ENCODE results near the gene RTN4RL1.

Gene RTN4RL1, protein sequence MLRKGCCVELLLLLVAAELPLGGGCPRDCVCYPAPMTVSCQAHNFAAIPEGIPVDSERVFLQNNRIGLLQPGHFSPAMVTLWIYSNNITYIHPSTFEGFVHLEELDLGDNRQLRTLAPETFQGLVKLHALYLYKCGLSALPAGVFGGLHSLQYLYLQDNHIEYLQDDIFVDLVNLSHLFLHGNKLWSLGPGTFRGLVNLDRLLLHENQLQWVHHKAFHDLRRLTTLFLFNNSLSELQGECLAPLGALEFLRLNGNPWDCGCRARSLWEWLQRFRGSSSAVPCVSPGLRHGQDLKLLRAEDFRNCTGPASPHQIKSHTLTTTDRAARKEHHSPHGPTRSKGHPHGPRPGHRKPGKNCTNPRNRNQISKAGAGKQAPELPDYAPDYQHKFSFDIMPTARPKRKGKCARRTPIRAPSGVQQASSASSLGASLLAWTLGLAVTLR

DNA sequence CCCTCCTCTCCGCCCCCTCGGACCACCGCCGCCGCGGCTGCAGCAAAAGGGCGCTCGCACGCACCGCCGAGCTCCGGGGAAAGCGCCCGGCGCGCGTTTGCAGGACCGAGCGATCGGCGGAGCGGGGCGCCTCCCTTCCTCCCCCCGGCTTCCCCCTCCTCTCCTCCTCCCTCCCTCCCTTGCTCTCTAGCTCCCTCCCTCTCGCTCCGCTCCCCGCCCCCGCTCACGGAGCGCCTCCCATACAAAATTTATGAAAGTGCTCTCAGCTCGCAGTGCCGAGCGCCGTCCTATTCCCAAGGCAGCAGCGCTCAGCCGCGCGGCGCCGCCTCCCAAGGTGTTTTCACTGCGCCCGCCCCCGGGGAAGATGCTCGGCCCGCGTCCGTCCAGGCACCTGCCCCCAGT is at the start of gene RTN4RL1:
Gene RTN4RL1, minus strand, starts transcription at position 115 of the 402 bp plus-strand sequence. CDS start 469 bp downstream, outside the sequence.
- H3K4me3 ChIP-seq (ENCODE audit: low read depth, low read length), result peak within 1 kb of the TSS; percentile 43
- TF ChIP-seq, protein P1, sequence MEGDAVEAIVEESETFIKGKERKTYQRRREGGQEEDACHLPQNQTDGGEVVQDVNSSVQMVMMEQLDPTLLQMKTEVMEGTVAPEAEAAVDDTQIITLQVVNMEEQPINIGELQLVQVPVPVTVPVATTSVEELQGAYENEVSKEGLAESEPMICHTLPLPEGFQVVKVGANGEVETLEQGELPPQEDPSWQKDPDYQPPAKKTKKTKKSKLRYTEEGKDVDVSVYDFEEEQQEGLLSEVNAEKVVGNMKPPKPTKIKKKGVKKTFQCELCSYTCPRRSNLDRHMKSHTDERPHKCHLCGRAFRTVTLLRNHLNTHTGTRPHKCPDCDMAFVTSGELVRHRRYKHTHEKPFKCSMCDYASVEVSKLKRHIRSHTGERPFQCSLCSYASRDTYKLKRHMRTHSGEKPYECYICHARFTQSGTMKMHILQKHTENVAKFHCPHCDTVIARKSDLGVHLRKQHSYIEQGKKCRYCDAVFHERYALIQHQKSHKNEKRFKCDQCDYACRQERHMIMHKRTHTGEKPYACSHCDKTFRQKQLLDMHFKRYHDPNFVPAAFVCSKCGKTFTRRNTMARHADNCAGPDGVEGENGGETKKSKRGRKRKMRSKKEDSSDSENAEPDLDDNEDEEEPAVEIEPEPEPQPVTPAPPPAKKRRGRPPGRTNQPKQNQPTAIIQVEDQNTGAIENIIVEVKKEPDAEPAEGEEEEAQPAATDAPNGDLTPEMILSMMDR (IDR thresholded peaks at IDR 0.05; ENCODE audit: borderline replicate concordance, insufficient read depth, low read depth, low read length), result no peak

DNA sequence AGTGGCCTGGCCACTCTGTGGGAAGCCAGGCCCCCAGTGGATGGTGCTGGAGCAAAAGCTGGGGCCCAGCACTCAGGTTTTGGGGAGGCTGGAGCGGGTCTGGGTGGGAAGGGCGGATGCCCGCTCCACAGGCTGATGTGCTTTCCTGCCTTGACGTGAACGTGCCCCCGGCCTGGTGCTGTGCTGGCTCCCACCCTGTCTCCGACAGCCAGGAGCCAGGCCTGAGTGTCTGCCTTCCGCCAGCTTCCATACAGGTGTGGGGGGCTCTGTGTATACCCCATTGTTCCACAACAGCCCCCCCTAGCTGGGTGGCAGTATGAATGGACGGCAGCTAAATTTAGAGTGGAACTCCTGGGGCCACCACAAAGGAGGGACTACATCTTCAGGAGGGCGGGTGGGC is 49.8 kb upstream of the RTN4RL1 start:
- TF ChIP-seq, protein P1 (IDR thresholded peaks at IDR 0.05; ENCODE audit: borderline replicate concordance, insufficient read depth, low read depth, low read length), result no peak

DNA sequence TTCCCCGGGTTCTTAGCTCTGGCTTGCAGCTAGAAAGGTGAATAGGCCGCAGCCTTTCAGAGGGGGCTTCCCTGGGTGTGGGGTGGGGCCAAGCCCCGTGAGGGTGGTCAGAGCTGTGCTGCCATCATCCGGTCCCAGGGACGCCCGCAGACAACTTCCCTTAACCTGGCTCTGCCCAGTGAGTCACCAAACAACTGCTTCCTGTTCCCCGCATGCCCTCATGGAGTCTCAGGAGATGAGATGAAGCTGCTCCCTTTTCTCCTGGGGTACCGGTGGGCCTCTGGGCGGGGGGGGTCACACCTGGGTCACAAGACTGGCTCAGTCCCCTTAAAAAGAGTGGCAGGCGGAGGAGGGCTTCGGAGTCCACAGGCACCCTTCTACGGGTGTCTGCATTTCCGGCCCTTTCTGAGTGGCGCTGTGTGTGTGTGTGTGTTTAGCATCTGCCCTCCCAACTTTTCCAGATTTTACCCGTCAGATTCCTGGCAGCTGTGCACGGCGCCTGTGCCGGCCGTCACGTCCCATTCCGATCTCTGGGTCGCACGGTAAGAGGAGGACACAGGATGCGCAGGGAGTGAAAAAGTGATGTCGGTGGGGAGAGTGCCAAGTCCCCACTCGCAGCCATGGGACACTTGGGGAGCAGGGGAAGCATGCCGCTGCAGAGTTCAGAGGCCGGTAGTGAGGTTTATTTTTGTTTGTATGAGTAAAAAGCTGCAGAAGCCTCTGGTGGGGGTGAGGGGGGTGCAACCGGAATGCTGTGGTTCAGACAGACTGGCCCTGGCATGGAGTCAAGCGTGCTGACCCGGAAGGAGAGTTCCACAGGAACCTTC is 46.5 kb upstream of the RTN4RL1 start:
- H3K4me3 ChIP-seq (ENCODE audit: low read depth, low read length), result no peak overlapping the region
- TF ChIP-seq, protein P1 (IDR thresholded peaks at IDR 0.05; ENCODE audit: borderline replicate concordance, insufficient read depth, low read depth, low read length), result no peak

More for the DNA sequence above, 49.8 kb upstream of the RTN4RL1 start:
- H3K4me3 ChIP-seq (ENCODE audit: low read depth, low read length), result no peak overlapping the region

DNA sequence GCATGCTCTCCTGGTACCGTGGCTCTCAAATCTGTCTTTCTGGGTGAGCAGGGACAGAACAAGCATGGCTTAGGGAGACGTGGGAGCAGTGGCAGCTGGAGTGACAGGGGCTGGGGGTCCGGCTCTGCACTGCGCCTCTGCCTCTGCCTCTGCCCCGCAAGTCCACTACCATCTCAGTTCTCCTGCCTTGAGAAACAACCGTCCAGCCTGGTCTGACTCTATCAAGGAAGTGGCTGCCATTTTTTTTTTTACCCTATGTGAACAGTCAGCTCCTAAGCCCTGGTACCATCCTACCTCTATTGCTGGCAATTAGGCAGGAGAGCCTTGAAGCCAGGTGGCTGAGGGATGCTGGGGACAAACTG is 45.9 kb upstream of the RTN4RL1 start:
- TF ChIP-seq, protein P1 (IDR thresholded peaks at IDR 0.05; ENCODE audit: borderline replicate concordance, insufficient read depth, low read depth, low read length), result no peak
- no peak overlapping the region for H3K4me3 ChIP-seq (ENCODE audit: low read depth, low read length)

DNA sequence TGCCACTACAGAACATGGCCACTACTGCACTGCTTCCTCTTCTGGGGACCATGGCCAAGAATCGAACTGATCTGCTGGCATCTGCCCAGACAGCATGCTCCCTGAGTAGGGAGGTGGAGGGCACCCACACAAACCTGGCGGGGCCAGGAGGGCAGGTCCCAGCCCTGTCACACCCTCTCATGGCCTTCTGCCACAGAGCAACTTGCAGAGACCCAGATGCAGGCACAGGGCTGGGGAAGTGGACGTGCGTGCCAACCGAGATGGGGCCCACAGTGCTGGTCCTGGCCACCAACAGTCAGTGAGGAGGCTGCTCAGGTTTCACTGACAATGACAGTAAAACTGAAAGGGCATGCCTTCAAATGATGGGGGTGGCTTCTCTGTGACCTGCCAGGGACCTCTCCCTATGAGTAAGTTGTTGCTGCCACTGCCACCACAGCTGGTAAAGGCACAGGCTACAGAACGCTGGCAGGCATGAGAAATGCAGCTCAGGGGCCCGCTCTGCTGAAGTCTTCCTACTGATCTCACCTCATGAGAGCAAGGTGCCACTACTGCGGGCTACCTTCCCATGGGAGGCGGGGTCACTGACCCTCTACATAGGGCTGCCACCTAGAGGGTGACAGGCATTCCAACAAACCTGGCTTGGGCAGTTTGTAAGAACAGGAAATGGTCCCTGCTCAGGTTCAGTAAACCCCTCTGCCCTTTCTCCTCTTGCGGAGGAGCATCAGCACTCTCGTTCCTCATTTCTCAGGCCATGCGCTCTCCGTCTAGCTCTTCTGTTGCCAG is 45.3 kb upstream of the RTN4RL1 start:
- TF ChIP-seq, protein P1 (IDR thresholded peaks at IDR 0.05; ENCODE audit: borderline replicate concordance, insufficient read depth, low read depth, low read length), result peak; percentile 12; the same call in 1 of the 2 replicates
- H3K4me3 ChIP-seq (ENCODE audit: low read depth, low read length), result no peak overlapping the region

DNA sequence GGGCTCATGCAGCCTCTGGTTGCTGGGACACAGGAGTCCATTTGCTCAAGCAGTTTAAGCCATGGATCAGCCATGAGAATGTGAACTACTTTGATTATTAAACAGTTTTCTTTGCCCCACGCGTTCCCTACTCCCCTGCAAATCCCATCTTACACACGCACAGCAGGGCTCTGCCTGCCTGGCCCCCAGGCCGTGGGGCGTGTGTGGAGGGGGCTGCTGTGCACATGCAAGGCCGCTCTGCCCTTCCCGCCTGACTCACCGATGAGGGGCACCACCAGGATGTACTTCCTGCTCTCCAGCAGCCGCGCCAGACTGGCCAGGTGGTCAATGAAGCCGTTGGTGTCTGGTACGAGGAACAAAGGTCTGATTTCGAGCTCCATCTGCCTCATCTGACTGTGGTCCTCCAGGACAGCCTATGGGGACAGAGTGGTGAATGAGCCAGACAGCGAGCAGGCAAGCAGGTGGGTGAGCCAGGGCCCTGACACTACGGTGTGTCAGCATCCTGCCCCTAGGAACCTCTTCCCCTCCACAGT is 43.5 kb upstream of the RTN4RL1 start:
- H3K4me3 ChIP-seq (ENCODE audit: low read depth, low read length), result no peak overlapping the region
- TF ChIP-seq, protein P1 (IDR thresholded peaks at IDR 0.05; ENCODE audit: borderline replicate concordance, insufficient read depth, low read depth, low read length), result no peak
